Embryonic facial prominence (tissue), 1 donor: ENCODE measurements around the gene OBP2A.

Experiments
- DNase-seq: peaks from one replicate; pipeline ENCODE4 v3.0.0-alpha.2; 2016; ENCODE audit errors: extremely low spot score

Gene OBP2A

GRCh38 chr9:135552021-135552697 is 6.2 kb downstream of the OBP2A start:
- DNase-seq, result no peak

- no peak for DNase-seq
Observed at GRCh38 chr9:135552698-135553171, 6.8 kb downstream of the OBP2A start.

- no peak for DNase-seq
Observed at GRCh38 chr9:135554718-135555117, 8.8 kb downstream of the OBP2A start.

- no peak for DNase-seq
Observed at GRCh38 chr9:135555203-135555602, 9.3 kb downstream of the OBP2A start.

GRCh38 chr9:135555910-135556309 is 10.0 kb downstream of the OBP2A start:
- DNase-seq, result no peak

GRCh38 chr9:135559606-135560005 is 13.7 kb downstream of the OBP2A start:
- no peak for DNase-seq

GRCh38 chr9:135561391-135562234 is 15.7 kb downstream of the OBP2A start, which contains the start of gene PAEP:
Gene PAEP (plus strand): TSS chr9:135561756.
- no peak for DNase-seq

GRCh38 chr9:135562235-135562745 is 16.4 kb downstream of the OBP2A start:
- DNase-seq, result no peak

GRCh38 chr9:135563039-135563476 is 17.1 kb downstream of the OBP2A start:
- no peak for DNase-seq

GRCh38 chr9:135563858-135564257 is 17.9 kb downstream of the OBP2A start:
- DNase-seq, result no peak

- no peak for DNase-seq
Observed at GRCh38 chr9:135565141-135565628, 19.3 kb downstream of the OBP2A start.

- no peak for DNase-seq
Observed at GRCh38 chr9:135565636-135566035, 19.7 kb downstream of the OBP2A start.

- no peak for DNase-seq
Observed at GRCh38 chr9:135566552-135566951, 20.6 kb downstream of the OBP2A start.

GRCh38 chr9:135567311-135567710 is 21.4 kb downstream of the OBP2A start:
- DNase-seq, result no peak

GRCh38 chr9:135568026-135568425 is 22.1 kb downstream of the OBP2A start:
- DNase-seq, result no peak

GRCh38 chr9:135570456-135570855 is 24.5 kb downstream of the OBP2A start:
- DNase-seq, result no peak

GRCh38 chr9:135572233-135572632 is 26.3 kb downstream of the OBP2A start:
- no peak for DNase-seq

- DNase-seq, result no peak
Observed at GRCh38 chr9:135573124-135573523, 27.2 kb downstream of the OBP2A start.

- DNase-seq, result no peak
Observed at GRCh38 chr9:135574331-135574730, 28.4 kb downstream of the OBP2A start.

GRCh38 chr9:135574943-135575342 is 29.0 kb downstream of the OBP2A start:
- no peak for DNase-seq

GRCh38 chr9:135575995-135576631 is 30.2 kb downstream of the OBP2A start:
- DNase-seq, result no peak

- DNase-seq, result no peak
Observed at GRCh38 chr9:135577256-135577655, 31.3 kb downstream of the OBP2A start.
